ENCODE results near the gene TRIM72. TPM values are rescaled to one million over a fixed set of nuclear protein-coding genes. Genes with fewer than 3 reads are reported as not detected.

The TRIM72 gene
- total RNA-seq, 1 experiment from 2014 or later: not detected

- BruUV-seq (replicated peaks): no TSS peak
- H4K20me1 ChIP-seq (ENCODE audit: low read length): peaks cover 50% of the 10 kb centered on the region
- H3K4me3 ChIP-seq (ENCODE audit: low read length): no peak overlapping the region
- ATAC-seq (no peak), DNase-seq (no peak)
- H3K27ac ChIP-seq (ENCODE audit: low read length): no peak overlapping the region
- H2AFZ ChIP-seq (ENCODE audit: low read length): no peak overlapping the region
- H3K9ac ChIP-seq (ENCODE audit: low read length): no peak overlapping the region
- H3K4me1 ChIP-seq (ENCODE audit: insufficient read depth, low read length): no peaks in the 10 kb centered on the region
- H3F3A ChIP-seq (ENCODE audit: low read length, unreplicated experiment): no peaks in the 10 kb centered on the region
- H3K9me2 ChIP-seq (replicated peaks; ENCODE audit: low read length): no peaks in the 10 kb centered on the region
- ChIA-PET CTCF (no interaction called here), POLR2A (ENCODE audit: unreplicated experiment) (no interaction called here)
- intact Hi-C loops (cut with micrococcal nuclease): no loop called here
- no peak overlapping the region for H3K4me2 ChIP-seq (ENCODE audit: low read length)
- TF ChIP-seq CTCF (conservative IDR thresholded peaks at IDR 0.05; ENCODE audit: low read depth, low read length): no peak
- no peak for TF ChIP-seq EZH2 (IDR thresholded peaks at IDR 0.05; ENCODE audit: low read length, unreplicated experiment)
- no peak for TF ChIP-seq EZH2phosphoT487 (IDR thresholded peaks at IDR 0.05; ENCODE audit: borderline replicate concordance, low read length)
- peaks cover 67% of the 10 kb centered on the region for H3K36me3 ChIP-seq (ENCODE audit: low read depth, low read length)
- no peaks in the 10 kb centered on the region for H3K9me3 ChIP-seq (ENCODE audit: low read length)
- no peaks in the 10 kb centered on the region for H3K27me3 ChIP-seq (ENCODE audit: low read length)
- H3K79me2 ChIP-seq (ENCODE audit: low read length): no peaks in the 10 kb centered on the region
These were observed 20.9 kb upstream of the TRIM72 start for GRCh38 chr16:31192856-31193642.

DNA sequence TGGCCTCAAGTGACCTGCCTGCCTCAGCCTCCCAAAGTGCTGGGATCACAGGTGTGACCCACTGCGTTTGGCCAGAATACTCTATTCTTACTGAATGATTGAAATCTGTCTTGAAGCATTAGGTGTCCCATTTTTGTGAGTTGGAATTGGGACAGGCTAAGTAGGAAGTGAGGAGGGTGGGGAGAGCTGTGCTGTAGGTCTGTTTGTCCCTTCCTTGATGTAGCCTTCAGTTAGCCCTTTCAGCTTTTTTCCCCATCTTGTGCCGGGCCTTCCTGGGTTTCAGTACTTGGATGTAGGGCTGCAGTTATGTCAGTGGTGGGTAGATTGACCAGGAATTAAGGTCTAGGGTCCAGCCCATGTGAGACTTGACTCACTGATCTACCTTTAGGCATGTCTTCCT lies 20.0 kb upstream of the TRIM72 start:
- CTCF ChIA-PET: no interaction called here
- no peak for ATAC-seq

More for the DNA sequence above, 20.0 kb upstream of the TRIM72 start:
- POLR2A ChIA-PET (ENCODE audit: unreplicated experiment): no interaction called here
- no peaks in the 10 kb centered on the region for H3K9me3 ChIP-seq (ENCODE audit: low read length)
- no peak overlapping the region for H3K27ac ChIP-seq (ENCODE audit: low read length)
- no peak overlapping the region for H3K4me2 ChIP-seq (ENCODE audit: low read length)
- H3F3A ChIP-seq (ENCODE audit: low read length, unreplicated experiment): no peaks in the 10 kb centered on the region
- H3K4me1 ChIP-seq (ENCODE audit: insufficient read depth, low read length): no peaks in the 10 kb centered on the region
- H4K20me1 ChIP-seq (ENCODE audit: low read length): peaks cover 48% of the 10 kb centered on the region
- no peaks in the 10 kb centered on the region for H3K27me3 ChIP-seq (ENCODE audit: low read length)
- TF ChIP-seq CTCF (conservative IDR thresholded peaks at IDR 0.05; ENCODE audit: low read depth, low read length) (no peak), EZH2 (IDR thresholded peaks at IDR 0.05; ENCODE audit: low read length, unreplicated experiment) (no peak), EZH2phosphoT487 (IDR thresholded peaks at IDR 0.05; ENCODE audit: borderline replicate concordance, low read length) (no peak)
- no peak overlapping the region for H3K4me3 ChIP-seq (ENCODE audit: low read length)
- intact Hi-C loops (cut with micrococcal nuclease): no loop called here
- DNase-seq: no peak
- no peak overlapping the region for H3K9ac ChIP-seq (ENCODE audit: low read length)
- no peaks in the 10 kb centered on the region for H3K79me2 ChIP-seq (ENCODE audit: low read length)
- H3K9me2 ChIP-seq (replicated peaks; ENCODE audit: low read length): no peaks in the 10 kb centered on the region
- peaks cover 59% of the 10 kb centered on the region for H3K36me3 ChIP-seq (ENCODE audit: low read depth, low read length)
- BruUV-seq (replicated peaks): no TSS peak
- H2AFZ ChIP-seq (ENCODE audit: low read length): no peak overlapping the region

Data from PC-3 (cell line).